GM18517 (cell line): ENCODE results near the gene AKT1.
"Not testable (repeated sequence)": the region's sequence is repeated elsewhere in the genome, so short reads cannot be mapped to it uniquely, and the experiment has no call there.

Source experiments
- ATAC-seq: cut with Tn5 transposase; IDR thresholded peaks from one replicate; pipeline ENCODE4 v1.9.1; 2021; ENCODE audit warnings: mild to moderate bottlenecking, moderate library complexity; ENCODE audit not compliant: unreplicated experiment

The AKT1 gene

DNA sequence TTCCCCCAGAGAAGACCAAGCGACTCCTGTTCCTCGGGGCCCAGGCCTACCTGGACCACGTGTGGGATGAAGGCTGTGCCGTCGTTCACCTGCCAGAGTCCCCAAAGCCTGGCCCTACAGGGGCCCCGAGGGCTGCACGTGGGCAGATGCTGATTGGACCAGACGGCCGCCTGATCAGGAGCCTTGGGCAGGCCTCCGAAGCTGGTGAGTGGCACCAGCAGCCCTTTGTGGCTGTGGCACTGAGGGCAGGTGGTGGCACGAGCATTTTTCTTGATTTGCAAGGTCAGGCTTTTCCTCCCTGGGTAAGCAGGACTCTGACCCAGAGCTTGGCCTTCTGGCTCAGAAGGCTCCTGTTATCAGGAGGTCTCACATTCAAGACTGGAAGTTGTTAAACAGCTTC is 39.9 kb downstream of the AKT1 start:
- no peak for ATAC-seq

DNA sequence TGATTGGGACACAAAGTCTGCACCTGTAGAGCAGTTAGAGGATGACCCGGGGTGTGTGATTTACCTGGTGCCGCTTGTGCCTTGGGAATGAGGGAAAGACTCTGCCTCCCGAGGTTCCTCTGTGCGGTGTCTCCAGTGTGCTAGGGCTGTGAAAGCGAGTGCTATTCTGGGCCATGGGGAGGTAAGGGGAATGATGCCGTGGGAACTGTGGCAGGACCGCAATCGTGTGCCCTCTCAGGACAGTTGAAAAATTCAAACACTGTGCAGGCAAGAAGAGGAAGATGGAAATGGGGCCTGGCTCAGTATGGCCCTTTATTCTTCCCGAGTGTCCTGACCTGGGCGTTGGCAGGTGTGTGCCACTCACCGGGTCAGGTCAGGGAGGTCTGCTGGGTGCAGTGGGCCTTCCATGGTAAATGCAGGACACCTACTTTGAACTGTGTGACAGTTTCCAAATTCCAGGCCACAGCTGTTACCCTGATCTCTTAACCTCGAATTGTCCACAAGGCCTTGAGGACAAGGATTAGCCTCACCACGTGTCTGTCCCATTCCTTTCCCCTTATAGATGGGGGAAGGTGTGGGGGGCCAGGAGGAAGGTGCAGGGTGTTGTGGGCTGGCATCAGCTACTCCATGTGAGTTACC is 41.2 kb downstream of the AKT1 start:
- no peak for ATAC-seq

DNA sequence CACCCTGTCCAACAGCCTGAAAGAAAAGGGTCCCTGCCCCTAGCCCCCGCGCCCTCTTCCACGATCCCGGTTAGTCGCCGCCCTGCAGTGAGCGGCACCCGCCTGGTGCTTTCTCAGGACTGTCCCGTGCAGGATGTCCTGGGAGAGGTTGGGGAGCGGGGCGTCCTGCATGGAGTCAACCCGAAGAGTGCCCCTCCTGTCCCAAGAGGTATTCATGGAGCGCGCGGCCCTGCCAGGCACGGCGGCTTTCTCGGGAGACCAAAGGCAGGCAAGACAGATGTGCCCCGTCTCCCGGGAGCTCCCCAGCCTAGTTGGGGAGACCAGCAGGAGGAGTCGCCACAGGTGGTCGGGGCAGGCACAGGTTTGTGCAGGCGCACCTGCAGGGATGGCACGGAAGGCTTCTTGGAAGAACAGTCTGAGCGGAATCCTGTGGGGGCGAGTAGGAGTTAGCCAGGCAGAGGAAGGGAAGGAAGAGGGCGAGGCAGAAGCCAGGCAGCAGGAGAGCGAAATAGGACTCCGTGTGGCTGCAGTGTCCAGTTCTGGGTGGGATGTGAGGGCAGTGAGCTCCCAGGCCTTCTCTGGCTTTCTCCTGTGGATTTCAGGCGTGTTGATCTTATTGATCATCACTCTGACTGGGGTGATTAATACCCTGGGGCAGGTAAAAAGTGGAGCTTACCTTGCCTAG is 41.9 kb downstream of the AKT1 start:
- ATAC-seq = no peak

DNA sequence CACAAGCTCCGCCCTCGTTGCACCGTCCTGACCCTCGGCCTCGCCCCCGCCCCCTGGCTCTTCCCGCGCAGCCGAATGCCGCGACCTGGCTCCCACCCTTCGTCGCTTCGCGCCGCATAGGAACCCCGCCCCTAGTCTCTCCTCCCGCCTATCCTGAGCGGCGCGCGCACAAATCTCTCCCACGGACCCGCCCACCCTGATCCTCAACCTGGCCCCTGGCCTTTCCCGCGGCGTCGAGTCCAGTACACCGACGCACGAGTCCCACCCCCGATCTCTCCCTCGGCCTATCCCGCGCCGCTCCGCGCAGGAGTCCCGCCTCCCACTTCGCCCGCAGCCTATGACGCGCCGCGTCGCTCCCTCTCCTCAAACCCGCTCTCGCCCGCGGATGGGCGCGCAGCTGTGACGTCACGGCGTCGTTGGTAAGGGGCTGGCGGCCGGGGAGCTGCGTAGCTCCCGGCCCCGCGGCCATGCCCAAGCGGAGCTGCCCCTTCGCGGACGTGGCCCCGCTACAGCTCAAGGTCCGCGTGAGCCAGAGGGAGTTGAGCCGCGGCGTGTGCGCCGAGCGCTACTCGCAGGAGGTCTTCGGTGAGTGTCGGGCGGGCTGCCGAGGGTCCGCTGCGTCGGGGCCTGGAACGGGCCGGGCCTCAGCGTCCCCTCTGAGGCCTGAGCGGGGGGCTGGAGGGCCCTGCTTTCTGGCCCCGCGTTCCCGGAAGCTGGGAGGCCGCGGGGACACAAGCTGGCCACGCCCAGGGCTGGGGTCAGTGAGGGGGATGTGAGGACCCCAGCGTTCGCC is 42.6 kb downstream of the AKT1 start, which contains the start of gene SIVA1:
Gene SIVA1 (plus strand): TSS at position 413 of the 793 bp plus-strand sequence. CDS start 55 bp downstream, at position 468.
- peak; percentile 85 for ATAC-seq

DNA sequence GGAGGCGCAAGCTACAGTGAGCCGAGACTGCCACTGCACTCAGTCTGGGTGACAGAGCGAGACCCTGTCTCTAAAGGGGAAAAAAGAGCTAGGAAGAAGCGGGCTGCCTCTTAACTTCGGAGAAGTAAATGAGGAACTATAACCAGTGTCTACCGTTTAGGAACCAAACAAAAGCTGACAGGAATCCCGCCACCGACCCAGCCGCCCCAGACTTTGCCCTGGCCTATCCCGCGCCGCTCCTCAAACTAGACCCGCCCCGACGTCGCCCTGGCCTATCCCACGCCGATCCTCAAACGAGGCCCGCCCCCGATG is 43.2 kb downstream of the AKT1 start:
- peak; percentile 79 for ATAC-seq

DNA sequence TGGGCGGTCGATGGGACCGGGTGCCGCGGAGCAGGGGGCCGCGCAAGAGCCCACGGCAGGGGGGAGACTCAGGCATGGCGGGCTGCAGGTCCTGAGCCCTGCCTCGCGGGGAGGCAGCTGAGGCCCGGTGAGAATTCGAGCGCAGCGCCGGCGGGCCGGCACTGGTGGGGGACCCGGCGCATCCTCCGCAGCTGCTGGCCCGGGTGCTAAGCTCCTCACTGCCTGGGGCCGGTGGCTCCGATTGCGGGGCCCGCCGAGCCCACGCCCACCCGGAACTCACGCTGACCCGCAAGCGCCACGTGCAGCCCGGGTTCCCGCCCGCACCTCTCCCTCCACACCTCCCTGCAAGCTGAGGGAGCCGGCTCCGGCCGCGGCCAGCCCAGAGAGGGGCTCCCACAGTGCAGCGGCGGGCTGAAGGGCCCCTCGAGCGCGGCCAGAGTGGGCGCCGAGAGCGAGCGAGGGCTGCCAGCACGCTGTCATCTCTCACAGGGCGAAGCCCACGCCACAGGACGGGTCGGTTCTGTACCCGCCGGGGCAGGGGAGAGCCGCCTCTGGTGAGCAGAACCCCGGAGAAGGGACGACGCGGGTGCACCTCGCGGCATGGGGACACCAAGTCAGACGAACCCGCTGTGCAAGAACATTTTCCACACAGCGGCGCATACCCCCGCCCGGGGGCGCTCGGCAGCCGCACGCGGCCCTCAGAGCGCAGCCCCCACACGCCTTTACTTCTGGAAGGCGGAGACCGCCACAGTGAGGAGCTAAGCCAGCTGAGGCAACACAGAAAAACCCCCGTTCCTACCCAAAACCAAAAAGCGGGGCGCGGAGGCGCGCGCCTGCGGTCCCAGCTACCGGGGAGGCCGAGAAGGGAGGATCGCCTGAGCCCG is 43.8 kb downstream of the AKT1 start:
- no peak for ATAC-seq

DNA sequence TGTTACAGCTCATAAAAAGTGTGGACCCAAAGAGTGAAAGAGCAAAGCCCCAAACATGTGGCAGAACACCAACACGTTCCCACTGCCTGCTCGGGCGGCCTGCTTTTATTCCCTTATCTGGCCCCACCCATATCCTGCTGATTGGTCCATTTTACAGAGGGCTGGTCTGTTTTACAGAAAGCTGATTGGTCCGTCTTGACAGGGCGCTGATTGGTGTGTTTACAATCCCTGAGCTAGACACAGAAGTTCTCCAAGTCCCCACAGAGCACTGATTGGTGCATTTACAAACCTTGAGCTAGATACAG is 44.8 kb downstream of the AKT1 start:
- not testable (repeated sequence) for ATAC-seq

DNA sequence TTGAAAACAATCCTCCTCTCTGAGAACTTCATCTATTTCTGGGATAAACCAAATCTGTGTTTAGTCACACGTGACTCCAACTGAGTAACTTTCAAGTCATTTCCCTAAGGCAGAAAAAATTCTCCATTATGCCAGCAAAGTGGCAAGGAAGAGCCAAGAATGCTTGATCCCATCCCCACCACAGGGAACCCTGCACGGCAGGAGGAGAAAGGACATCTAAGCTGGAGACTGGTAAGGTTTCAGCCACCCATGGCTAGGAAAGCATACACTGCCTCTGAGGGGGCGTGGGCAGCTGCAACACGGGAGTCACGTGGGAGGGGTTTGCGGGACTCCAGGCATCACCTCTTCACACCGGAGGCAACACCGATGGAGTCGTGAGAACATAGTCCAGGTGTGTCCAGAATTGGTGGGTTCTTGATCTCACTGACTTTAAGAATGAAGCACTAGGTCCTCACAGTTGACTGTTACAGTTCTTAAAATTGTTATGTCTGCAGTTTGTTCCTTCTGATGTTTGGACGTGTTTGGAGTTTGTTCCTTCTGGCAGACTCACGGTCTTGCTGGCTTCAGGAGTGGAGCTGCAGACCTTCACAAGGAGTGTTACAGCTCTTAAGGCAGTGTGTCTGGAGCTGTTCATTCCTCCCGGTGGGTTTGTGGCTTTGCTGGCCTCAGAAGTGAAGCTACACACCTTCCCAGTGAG is 45.3 kb downstream of the AKT1 start:
- ATAC-seq = no peak

DNA sequence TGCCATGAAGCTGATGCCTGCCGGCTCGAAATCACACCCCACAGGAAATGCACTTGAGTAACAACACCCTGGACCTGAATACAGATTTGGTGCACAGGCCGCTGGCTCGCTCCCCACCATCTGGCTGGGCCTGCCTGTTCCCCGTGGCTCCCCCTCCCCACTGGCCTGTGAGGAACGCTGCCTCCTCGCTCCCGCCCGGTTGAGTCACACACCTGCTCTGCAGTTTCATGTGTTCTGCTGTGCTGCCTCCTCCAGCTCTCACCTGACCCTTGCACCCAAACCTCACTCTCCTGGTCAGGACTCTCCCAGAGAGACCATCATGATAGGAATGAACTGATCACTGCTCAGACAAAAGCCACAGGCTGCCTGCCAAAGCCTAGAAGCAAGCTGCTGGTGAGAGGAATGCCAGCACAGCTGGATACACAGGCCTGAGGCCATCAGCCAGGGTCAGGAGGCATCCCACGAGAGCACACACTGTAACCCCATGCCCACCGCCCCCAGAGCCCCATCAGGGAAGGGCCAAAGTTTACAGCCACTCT is 46.4 kb downstream of the AKT1 start:
- no peak for ATAC-seq

DNA sequence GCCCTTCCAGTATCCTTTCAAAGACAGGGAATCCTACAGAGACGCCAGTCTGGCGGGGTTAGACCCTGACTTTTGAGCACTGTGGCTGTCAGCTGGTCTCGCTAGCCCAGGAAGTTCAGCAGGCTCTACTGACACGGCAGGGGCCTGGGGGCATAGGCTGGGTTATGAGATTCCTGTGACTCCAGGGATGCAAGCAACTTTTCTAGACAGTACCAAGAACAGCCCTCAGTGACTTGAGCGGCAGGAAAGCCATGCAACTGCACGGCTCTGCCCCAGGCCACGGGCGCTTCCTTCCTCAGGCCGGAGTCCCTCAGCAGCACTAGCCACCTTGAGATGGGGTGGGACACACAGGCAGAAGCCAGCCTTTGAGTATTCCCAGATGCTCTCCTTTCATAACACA is 47.7 kb downstream of the AKT1 start:
- ATAC-seq = no peak

DNA sequence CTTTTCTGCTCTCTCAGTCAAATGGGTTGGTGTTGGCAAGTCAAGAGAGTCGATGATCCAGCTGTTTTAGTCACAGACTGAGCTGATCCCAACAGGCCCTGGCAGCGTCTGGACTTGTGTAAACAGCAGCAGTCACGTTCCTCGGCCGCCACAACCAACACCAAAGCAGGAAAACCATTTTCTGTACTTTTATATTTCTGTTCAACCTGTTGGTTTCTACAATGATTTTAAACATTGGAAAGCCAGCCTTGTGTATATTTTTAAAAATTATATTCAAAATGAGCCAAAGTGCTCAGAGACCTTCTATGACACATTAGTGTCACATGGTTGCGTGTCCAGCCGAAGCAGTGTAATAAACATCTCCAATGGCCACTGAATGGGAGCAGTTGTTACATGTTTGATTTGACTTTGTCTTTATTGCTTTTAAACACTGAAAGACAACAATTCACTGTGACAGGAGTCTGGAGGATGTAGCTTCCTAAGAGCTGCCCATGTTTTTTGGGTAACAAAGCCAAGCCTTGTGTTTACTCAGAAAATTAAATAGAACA is 48.5 kb downstream of the AKT1 start:
- no peak for ATAC-seq

DNA sequence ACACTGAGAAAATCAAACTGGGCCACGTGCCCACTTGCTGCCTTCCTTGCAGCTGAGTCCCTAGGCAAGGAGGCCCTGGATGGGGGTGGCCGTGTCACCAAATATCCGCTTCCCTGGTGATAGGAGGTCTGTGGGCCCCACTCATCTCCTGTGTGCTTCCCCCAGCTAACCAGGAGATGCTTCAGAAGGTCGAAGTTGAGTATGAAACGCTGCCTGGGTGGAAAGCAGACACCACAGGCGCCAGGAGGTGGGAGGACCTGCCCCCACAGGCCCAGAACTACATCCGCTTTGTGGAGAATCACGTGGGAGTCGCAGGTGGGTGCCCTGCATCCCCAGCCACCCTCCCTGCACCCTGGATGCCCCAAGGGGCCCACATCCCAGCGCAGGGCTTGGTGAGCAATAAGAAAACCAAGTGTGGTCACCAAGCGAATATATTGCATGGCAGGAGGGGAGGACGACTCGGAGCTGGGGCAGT is 49.4 kb downstream of the AKT1 start:
- no peak for ATAC-seq

DNA sequence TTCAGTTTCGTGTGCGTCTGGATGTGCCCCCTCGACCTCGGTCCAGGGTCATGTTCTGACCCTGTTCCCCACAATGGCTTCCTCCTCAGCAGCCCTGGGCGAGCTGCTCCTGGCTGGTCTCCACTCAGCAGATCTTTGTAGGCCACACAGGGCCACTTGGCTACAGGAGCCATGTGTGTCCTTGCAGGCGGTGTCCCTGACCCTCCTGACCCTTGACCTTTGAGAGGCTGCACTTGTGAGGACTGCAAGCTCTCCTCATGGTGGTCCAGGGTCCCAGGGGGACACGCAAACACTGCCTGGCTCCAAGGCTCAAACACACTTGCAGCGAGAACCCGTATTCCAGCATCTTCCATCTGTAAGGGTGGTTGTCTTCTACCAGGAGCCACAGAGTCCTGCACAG is 50.1 kb downstream of the AKT1 start:
- ATAC-seq = no peak

DNA sequence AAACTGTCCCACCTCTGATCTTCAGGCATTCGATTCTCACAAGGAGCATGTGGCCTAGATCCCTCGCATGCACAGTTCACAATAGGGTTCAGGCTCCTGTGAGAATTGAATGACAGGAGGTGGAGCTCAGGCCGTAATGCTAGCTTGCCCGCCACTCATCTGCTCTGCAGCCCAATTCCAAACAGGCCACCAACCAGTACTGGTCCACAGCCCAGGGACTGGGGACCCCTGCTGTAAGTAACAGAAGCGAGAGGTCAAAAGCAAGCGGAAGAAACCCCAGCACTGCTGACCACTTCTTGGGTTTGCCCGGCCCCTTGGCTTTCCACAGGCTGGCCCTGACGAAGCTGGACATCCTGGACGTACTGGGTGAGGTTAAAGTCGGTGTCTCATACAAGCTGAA is 51.1 kb downstream of the AKT1 start:
- ATAC-seq = no peak

DNA sequence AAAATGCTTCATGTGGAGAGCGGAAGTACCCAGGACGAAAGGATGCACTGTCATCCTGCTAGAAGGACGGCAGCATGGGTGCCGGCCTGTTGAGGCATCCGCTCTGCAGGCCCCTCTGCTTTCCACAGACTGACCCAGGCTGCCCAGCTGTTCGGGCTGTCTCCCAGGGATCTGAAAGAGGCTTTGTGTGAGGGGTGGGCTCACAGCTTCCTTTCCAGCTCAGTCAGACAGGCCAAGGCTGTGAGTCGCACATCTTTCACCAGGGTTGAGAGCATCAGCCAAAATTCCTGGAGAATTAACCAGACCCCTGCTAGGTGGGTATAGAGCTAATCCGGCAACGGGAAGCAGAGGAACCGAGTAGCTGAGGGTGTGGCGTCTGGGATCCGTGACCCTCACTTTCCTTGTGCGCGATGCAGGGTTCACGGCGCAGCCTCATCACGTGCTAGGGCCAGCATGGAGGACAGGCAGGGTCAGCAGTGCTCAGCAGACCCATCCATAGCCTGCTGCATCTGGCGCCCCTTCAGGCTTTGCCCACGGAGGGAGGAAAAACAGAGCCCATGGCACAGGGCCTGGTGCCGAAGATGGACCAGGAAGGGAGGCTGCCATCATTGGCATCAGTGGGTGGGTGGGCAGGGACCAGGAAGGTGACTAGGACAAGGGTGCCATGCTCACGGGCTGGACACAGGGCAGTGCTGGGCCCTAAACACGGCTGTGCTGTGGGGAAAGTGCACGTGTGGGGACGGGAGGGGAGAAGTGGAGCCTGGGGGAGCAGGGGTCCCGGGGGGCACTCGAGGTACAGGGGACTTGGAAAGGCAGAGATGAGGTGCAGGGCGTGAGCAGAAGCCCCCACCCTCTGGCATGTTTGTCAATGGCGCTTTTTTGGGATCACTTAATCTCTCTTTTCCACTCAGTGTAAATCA is 51.8 kb downstream of the AKT1 start:
- ATAC-seq = no peak

DNA sequence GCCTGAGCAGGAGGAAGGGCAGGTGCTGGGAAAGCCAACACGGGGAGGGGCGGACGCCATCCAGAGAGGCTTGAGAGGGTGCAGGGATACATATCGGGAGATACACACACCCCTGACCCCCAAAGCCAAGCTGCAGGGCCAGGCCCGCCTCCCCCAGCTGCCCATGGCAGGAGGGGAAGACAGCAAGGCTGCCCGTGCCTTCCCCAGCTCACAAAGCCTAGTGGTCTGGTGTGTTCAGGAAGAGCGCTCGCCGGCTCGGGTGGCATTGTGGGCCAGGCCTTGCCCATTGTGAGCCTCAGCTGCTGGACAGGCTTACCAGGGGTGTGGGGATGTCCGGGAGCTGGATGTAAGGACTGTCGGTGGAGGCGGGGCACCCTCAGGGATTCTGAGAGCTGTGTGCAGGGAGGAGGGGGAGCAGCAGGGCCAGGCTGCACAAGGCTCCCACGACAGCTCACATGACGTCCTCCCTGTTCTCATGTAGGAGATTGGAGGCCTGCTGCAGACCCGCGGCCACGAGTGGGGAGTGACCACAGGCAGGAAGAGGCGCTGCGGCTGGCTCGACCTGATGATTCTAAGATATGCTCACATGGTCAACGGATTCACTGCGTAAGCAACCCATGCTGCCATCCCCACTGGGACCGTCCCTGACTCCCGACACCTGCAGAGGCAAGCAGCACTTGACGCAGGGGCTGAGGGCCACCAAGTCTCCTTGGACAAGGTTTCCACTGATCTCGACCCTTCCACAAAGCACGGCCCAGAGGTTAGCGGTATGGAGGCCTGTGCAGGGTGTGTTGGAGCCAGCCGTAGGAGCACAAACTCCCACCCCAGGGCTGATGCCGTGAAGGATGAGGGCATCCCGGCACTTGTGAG is 52.7 kb downstream of the AKT1 start:
- ATAC-seq = no peak

DNA sequence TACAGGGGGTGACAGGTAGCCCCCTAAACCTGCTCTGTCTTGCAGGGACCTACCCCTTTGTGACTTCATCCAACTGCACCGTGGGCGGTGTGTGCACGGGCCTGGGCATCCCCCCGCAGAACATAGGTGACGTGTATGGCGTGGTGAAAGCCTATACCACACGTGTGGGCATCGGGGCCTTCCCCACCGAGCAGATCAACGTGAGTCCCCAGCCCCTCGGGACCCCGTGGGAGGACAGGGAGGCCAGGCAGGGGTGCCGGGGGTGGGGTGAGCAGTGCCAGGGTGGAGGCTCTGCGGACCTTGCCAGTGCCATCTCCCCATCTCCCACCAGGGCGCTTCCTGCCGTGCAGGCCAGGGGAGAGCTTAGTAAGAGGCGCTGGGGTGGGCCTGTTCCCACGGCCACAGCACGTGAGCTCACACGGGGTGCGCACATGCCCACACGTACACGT is 53.7 kb downstream of the AKT1 start:
- ATAC-seq = no peak
